Erythroblast (primary cell): ENCODE results near the gene TENM4.

Experiments
- GATA1 ChIP-seq: IDR thresholded peaks from 2 replicates; pipeline ENCODE4 v1.6.1; 2011; ENCODE audit warnings: low read depth, mild to moderate bottlenecking, control low read depth, low read length, moderate library complexity
- POLR2A ChIP-seq: IDR thresholded peaks from 2 replicates; pipeline ENCODE4 v1.6.1; 2011; ENCODE audit warnings: mild to moderate bottlenecking, low read length

DNA sequence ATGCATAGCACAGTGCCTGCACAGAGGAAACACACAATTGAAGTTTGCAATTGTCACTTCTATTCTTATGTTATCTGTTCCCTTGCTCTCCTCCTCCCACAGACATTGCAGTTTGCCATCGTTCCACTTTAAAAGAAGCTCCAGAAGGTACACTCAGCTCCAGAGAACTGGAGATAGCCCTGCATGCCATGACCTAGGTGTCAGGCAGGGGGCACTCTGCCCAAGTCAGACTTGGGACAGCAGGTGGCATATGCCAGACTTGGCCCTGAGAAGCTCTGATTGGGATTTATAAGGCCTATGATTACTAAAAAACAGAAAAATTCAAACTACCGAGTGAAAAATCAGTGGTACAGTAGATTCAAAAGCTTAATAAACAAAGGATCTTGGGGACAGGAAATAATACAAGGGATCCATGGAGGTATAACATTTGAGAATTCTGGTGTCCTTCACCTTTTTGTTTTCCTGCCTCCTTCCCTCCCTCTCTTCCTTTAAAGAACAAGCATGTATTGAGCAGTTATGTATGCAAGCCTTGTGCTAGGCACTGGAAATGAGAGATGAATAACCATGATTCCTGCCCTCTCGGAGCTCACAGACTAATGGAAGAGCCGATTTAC lies 40.0 kb downstream of the TENM4 start:
- no peak for TF ChIP-seq POLR2A
- TF ChIP-seq GATA1 = no peak
